SKM-1 treated with dmso at 0.1 percent for 144 hours (cell line): ENCODE results near the gene GAB3.
"Not testable (repeated sequence)": the region's sequence is repeated elsewhere in the genome, so short reads cannot be mapped to it uniquely, and the experiment has no call there.

Experiments used
- DNase-seq: peaks from one replicate; lab custom pipeline; 2025; ENCODE audit not compliant: unreplicated experiment; lab: John Stamatoyannopoulos, UW

GAB3 gene

GRCh38 chrX:154660541-154660940 is 90.3 kb downstream of the GAB3 start:
- no peak for DNase-seq

GRCh38 chrX:154658957-154659356 is 91.9 kb downstream of the GAB3 start:
- no peak for DNase-seq

GRCh38 chrX:154658187-154658586 is 92.7 kb downstream of the GAB3 start:
- no peak for DNase-seq

GRCh38 chrX:154657226-154657805 is 93.6 kb downstream of the GAB3 start:
- DNase-seq = no peak

- no peak for DNase-seq
Observed at GRCh38 chrX:154655786-154656185, 95.1 kb downstream of the GAB3 start.

- DNase-seq = no peak
Observed at GRCh38 chrX:154655346-154655745, 95.5 kb downstream of the GAB3 start.

- no peak for DNase-seq
Observed at GRCh38 chrX:154654925-154655324, 96.0 kb downstream of the GAB3 start.

GRCh38 chrX:154654372-154654771 is 96.5 kb downstream of the GAB3 start:
- DNase-seq = no peak

GRCh38 chrX:154653413-154653812 is 97.5 kb downstream of the GAB3 start, which contains the start of gene CTAG2:
CTAG2 (minus strand) TSS chrX:154653579; CDS start chrX:154653515, 64 bp downstream.
- not testable (repeated sequence) for DNase-seq

GRCh38 chrX:154653048-154653401 is 97.9 kb downstream of the GAB3 start:
- DNase-seq = no peak

GRCh38 chrX:154652311-154653047 is 98.4 kb downstream of the GAB3 start:
- DNase-seq = no peak

- DNase-seq = no peak
Observed at GRCh38 chrX:154650221-154650510, 100.7 kb downstream of the GAB3 start.

- DNase-seq = no peak
Observed at GRCh38 chrX:154649503-154650220, 101.2 kb downstream of the GAB3 start.

- no peak for DNase-seq
Observed at GRCh38 chrX:154648931-154649330, 101.9 kb downstream of the GAB3 start.

GRCh38 chrX:154645745-154646378 is 105.0 kb downstream of the GAB3 start:
- DNase-seq = not testable (repeated sequence)

GRCh38 chrX:154643708-154644107 is 107.2 kb downstream of the GAB3 start:
- DNase-seq = not testable (repeated sequence)

GRCh38 chrX:154641740-154642139 is 109.1 kb downstream of the GAB3 start:
- not testable (repeated sequence) for DNase-seq

GRCh38 chrX:154633661-154634060 is 117.2 kb downstream of the GAB3 start:
- not testable (repeated sequence) for DNase-seq

GRCh38 chrX:154630949-154631348 is 119.9 kb downstream of the GAB3 start:
- not testable (repeated sequence) for DNase-seq

GRCh38 chrX:154628960-154629359 is 121.9 kb downstream of the GAB3 start:
- DNase-seq = not testable (repeated sequence)
